Activated CD4-positive, alpha-beta memory T cell treated with anti-CD3 and anti-CD28 coated beads, Interleukin-2, amount 10 ng/mL, durations not matched to agents 7 days and 5 days (primary cell): ENCODE measurements around the gene GLOD4. TPM values are rescaled to one million over a fixed set of nuclear protein-coding genes. Genes with fewer than 3 reads are reported as not detected.

Experiments used
- CTCF ChIA-PET: fragments of 350-600 bp; sonication (Branson Sonifier 250); formaldehyde crosslinking; loops from one replicate; lab custom pipeline; 2021; ENCODE audit warnings: antibody characterized with exemption, inconsistent platforms; lab: Charles Lee
- POLR2A ChIA-PET: fragments of 350-600 bp; sonication (Branson Sonifier 250); formaldehyde crosslinking; loops from one replicate; lab custom pipeline; 2021; ENCODE audit warnings: antibody characterized with exemption; lab: Charles Lee
- DNase-seq: peaks from one replicate; pipeline ENCODE4 v3.0.0-alpha.2; 2020
- H3K27ac Mint-ChIP-seq: one replicate; pipeline ENCODE4 v1.8.0; 2021; ENCODE audit warnings: mild to moderate bottlenecking, mixed read lengths
- H3K27me3 Mint-ChIP-seq: one replicate; pipeline ENCODE4 v1.8.0; 2021; ENCODE audit warnings: mixed read lengths
- H3K36me3 Mint-ChIP-seq: one replicate; pipeline ENCODE4 v1.8.0; 2021; ENCODE audit warnings: low read depth, mixed read lengths
- H3K4me1 Mint-ChIP-seq: one replicate; pipeline ENCODE4 v1.8.0; 2021; ENCODE audit warnings: mixed read lengths
- H3K4me3 Mint-ChIP-seq: one replicate; pipeline ENCODE4 v1.8.0; 2021; ENCODE audit warnings: mild to moderate bottlenecking, mixed read lengths
- H3K9me3 Mint-ChIP-seq: one replicate; pipeline ENCODE4 v1.8.0; 2021; ENCODE audit warnings: mixed read lengths
- total RNA-seq, 2 experiments: library from RNA; stranded (reverse); gene quantifications; one replicate each; pipeline ENCODE4 v1.2.3, GENCODE V29; 2021

The GLOD4 gene
- total RNA-seq, 2 experiments from 2014 or later: 46.0 to 54.1 TPM

- DNase-seq: no peak
- peaks cover 61% of the 10 kb centered on the region for H3K36me3 Mint-ChIP-seq
- H3K4me3 Mint-ChIP-seq: no peak overlapping the region
- no peaks in the 10 kb centered on the region for H3K9me3 Mint-ChIP-seq
- ChIA-PET POLR2A (interaction anchor here (1.3 kb wide), 1 partner anchor 10 kb away, joined by 4 read pairs; no protein-coding TSS in a partner anchor), CTCF (interaction anchor here (1.2 kb wide), 1 partner anchor 12 kb away, joined by 3 read pairs; no protein-coding TSS in a partner anchor)
- peaks cover 6% of the 10 kb centered on the region for H3K4me1 Mint-ChIP-seq
- no peaks in the 10 kb centered on the region for H3K27me3 Mint-ChIP-seq
- no peak overlapping the region for H3K27ac Mint-ChIP-seq
These were observed 38.9 kb downstream of the GLOD4 start for GRCh38 chr17:743139-743538.

GRCh38 chr17:742147-742793, 39.8 kb downstream of the GLOD4 start:
- H3K9me3 Mint-ChIP-seq: no peaks in the 10 kb centered on the region
- POLR2A ChIA-PET: interaction anchor here (1.3 to 1.5 kb wide), 2 partner anchors 9 to 10 kb away, joined by 3 to 4 read pairs; partner anchors contain the start of gene GEMIN4
- DNase-seq: no peak
- H3K4me3 Mint-ChIP-seq: no peak overlapping the region
- no peak overlapping the region for H3K27ac Mint-ChIP-seq
- CTCF ChIA-PET: no interaction called here
- H3K36me3 Mint-ChIP-seq: peaks cover 54% of the 10 kb centered on the region
- H3K4me1 Mint-ChIP-seq: peaks cover 6% of the 10 kb centered on the region
- no peaks in the 10 kb centered on the region for H3K27me3 Mint-ChIP-seq

- peak; percentile 26 for DNase-seq
- POLR2A ChIA-PET: no interaction called here
- CTCF ChIA-PET: interaction anchor here (1.2 kb wide), 1 partner anchor 12 kb away, joined by 5 read pairs; no protein-coding TSS in a partner anchor
- H3K27ac Mint-ChIP-seq: peak overlapping the region; percentile 58
- H3K4me3 Mint-ChIP-seq: no peak overlapping the region
- H3K27me3 Mint-ChIP-seq: no peaks in the 10 kb centered on the region
- H3K4me1 Mint-ChIP-seq: peaks cover 6% of the 10 kb centered on the region
- H3K36me3 Mint-ChIP-seq: peaks cover 48% of the 10 kb centered on the region
- H3K9me3 Mint-ChIP-seq: no peaks in the 10 kb centered on the region
These were observed 41.7 kb downstream of the GLOD4 start for GRCh38 chr17:740240-741017.

GRCh38 chr17:737561-738113, 44.4 kb downstream of the GLOD4 start:
- Mint-ChIP-seq H3K27me3 (peaks cover 4% of the 10 kb centered on the region), H3K27ac (no peak overlapping the region), H3K4me3 (no peak overlapping the region), H3K9me3 (no peaks in the 10 kb centered on the region), H3K4me1 (peaks cover 21% of the 10 kb centered on the region), H3K36me3 (peaks cover 50% of the 10 kb centered on the region)
- ChIA-PET POLR2A (interaction anchor here (1.2 kb wide), 1 partner anchor 14 kb away, joined by 4 read pairs; no protein-coding TSS in a partner anchor), CTCF (interaction anchor here (0.9 kb wide), 1 partner anchor 22 kb away, joined by 3 read pairs; no protein-coding TSS in a partner anchor)
- no peak for DNase-seq

- H3K27me3 Mint-ChIP-seq: peaks cover 9% of the 10 kb centered on the region
- peaks cover 26% of the 10 kb centered on the region for H3K36me3 Mint-ChIP-seq
- H3K4me3 Mint-ChIP-seq: peak overlapping the region; percentile 77
- POLR2A ChIA-PET: interaction anchor here (0.7 to 2.1 kb wide), 4 partner anchors 16 to 468 kb away, joined by 3 to 5 read pairs (median 4); partner anchors contain the start of gene VPS53
- DNase-seq: no peak
- H3K9me3 Mint-ChIP-seq: no peaks in the 10 kb centered on the region
- H3K27ac Mint-ChIP-seq: no peak overlapping the region
- peaks cover 15% of the 10 kb centered on the region for H3K4me1 Mint-ChIP-seq
- CTCF ChIA-PET: interaction anchor here (1.5 kb wide), 1 partner anchor 321 kb away, joined by 6 read pairs; no protein-coding TSS in a partner anchor
These were observed 48.3 kb downstream of the GLOD4 start for GRCh38 chr17:733743-734142.

- Mint-ChIP-seq H3K27ac (peak overlapping the region; percentile 40), H3K27me3 (peaks cover 9% of the 10 kb centered on the region), H3K9me3 (no peaks in the 10 kb centered on the region), H3K4me1 (peaks cover 15% of the 10 kb centered on the region), H3K4me3 (peak overlapping the region; percentile 77), H3K36me3 (peaks cover 21% of the 10 kb centered on the region)
- ChIA-PET POLR2A (interaction anchor here (0.6 to 2.1 kb wide), 5 partner anchors 11 to 467 kb away, joined by 3 to 5 read pairs (median 3); no protein-coding TSS in a partner anchor), CTCF (interaction anchor here (1.5 kb wide), 1 partner anchor 321 kb away, joined by 6 read pairs; no protein-coding TSS in a partner anchor)
- peak; percentile 47 for DNase-seq
These were observed 49.0 kb downstream of the GLOD4 start for GRCh38 chr17:732902-733720.

- Mint-ChIP-seq H3K27ac (peak within 1 kb of the TSS; percentile 40), H3K4me3 (peak within 1 kb of the TSS; percentile 77), H3K27me3 (peaks cover 9% of the 10 kb centered on the region), H3K36me3 (peaks cover 21% of the 10 kb centered on the region), H3K9me3 (no peaks in the 10 kb centered on the region), H3K4me1 (peaks cover 15% of the 10 kb centered on the region)
- peak; percentile 55 for DNase-seq
- POLR2A ChIA-PET: interaction anchor here (0.9 to 2.1 kb wide), 3 partner anchors 11 to 19 kb away, joined by 3 to 5 read pairs (median 4); no protein-coding TSS in a partner anchor
- CTCF ChIA-PET: interaction anchor here (1.5 kb wide), 1 partner anchor 320 kb away, joined by 6 read pairs; no protein-coding TSS in a partner anchor
These were observed 49.8 kb downstream of the GLOD4 start, which contains the start of gene TLCD3A for GRCh38 chr17:732067-732901. TLCD3A (plus strand) TSS chr17:732596; CDS start chr17:732648, 52 bp downstream.

- Mint-ChIP-seq H3K4me1 (peaks cover 15% of the 10 kb centered on the region), H3K9me3 (no peaks in the 10 kb centered on the region), H3K27me3 (peaks cover 9% of the 10 kb centered on the region), H3K36me3 (peaks cover 21% of the 10 kb centered on the region), H3K4me3 (peak overlapping the region; percentile 66), H3K27ac (no peak overlapping the region)
- CTCF ChIA-PET: interaction anchor here (1.4 kb wide), 1 partner anchor 249 kb away, joined by 5 read pairs; no protein-coding TSS in a partner anchor
- POLR2A ChIA-PET: no interaction called here
- DNase-seq: no peak
These were observed 50.4 kb downstream of the GLOD4 start for GRCh38 chr17:731644-732066.

GRCh38 chr17:728911-729310, 53.2 kb downstream of the GLOD4 start:
- peaks cover 9% of the 10 kb centered on the region for H3K27me3 Mint-ChIP-seq
- ChIA-PET POLR2A (no interaction called here), CTCF (no interaction called here)
- H3K9me3 Mint-ChIP-seq: no peaks in the 10 kb centered on the region
- H3K4me1 Mint-ChIP-seq: peaks cover 10% of the 10 kb centered on the region
- peaks cover 10% of the 10 kb centered on the region for H3K36me3 Mint-ChIP-seq
- no peak for DNase-seq
- H3K27ac Mint-ChIP-seq: no peak overlapping the region
- no peak overlapping the region for H3K4me3 Mint-ChIP-seq

GRCh38 chr17:726271-726919, 55.7 kb downstream of the GLOD4 start:
- CTCF ChIA-PET: no interaction called here
- Mint-ChIP-seq H3K4me3 (no peak overlapping the region), H3K9me3 (no peaks in the 10 kb centered on the region), H3K27me3 (peaks cover 5% of the 10 kb centered on the region), H3K27ac (no peak overlapping the region), H3K4me1 (no peaks in the 10 kb centered on the region), H3K36me3 (no peaks in the 10 kb centered on the region)
- POLR2A ChIA-PET: no interaction called here
- no peak for DNase-seq

- no peaks in the 10 kb centered on the region for H3K9me3 Mint-ChIP-seq
- H3K27ac Mint-ChIP-seq: no peak overlapping the region
- ChIA-PET CTCF (no interaction called here), POLR2A (no interaction called here)
- no peaks in the 10 kb centered on the region for H3K36me3 Mint-ChIP-seq
- H3K27me3 Mint-ChIP-seq: peaks cover 4% of the 10 kb centered on the region
- no peak for DNase-seq
- no peaks in the 10 kb centered on the region for H3K4me1 Mint-ChIP-seq
- H3K4me3 Mint-ChIP-seq: no peak overlapping the region
These were observed 56.3 kb downstream of the GLOD4 start for GRCh38 chr17:725746-726145.
